GM18868 (cell line): ENCODE data around the gene YWHAG.
A peak's percentile ranks its signal among the peaks of the same experiment; 100 is the strongest.
"Not testable (repeated sequence)": the region's sequence is repeated elsewhere in the genome, so short reads cannot be mapped to it uniquely, and the experiment has no call there.

Experiments used
- ATAC-seq: cut with Tn5 transposase; IDR thresholded peaks from one replicate; pipeline ENCODE4 v1.9.1; 2021; ENCODE audit warnings: mild to moderate bottlenecking, moderate library complexity; ENCODE audit not compliant: unreplicated experiment

Gene YWHAG

GRCh38 chr7:76301000-76301399 is 57.8 kb downstream of the YWHAG start:
- ATAC-seq: no peak

GRCh38 chr7:76300166-76300731 is 58.5 kb downstream of the YWHAG start:
- ATAC-seq: no peak

DNA sequence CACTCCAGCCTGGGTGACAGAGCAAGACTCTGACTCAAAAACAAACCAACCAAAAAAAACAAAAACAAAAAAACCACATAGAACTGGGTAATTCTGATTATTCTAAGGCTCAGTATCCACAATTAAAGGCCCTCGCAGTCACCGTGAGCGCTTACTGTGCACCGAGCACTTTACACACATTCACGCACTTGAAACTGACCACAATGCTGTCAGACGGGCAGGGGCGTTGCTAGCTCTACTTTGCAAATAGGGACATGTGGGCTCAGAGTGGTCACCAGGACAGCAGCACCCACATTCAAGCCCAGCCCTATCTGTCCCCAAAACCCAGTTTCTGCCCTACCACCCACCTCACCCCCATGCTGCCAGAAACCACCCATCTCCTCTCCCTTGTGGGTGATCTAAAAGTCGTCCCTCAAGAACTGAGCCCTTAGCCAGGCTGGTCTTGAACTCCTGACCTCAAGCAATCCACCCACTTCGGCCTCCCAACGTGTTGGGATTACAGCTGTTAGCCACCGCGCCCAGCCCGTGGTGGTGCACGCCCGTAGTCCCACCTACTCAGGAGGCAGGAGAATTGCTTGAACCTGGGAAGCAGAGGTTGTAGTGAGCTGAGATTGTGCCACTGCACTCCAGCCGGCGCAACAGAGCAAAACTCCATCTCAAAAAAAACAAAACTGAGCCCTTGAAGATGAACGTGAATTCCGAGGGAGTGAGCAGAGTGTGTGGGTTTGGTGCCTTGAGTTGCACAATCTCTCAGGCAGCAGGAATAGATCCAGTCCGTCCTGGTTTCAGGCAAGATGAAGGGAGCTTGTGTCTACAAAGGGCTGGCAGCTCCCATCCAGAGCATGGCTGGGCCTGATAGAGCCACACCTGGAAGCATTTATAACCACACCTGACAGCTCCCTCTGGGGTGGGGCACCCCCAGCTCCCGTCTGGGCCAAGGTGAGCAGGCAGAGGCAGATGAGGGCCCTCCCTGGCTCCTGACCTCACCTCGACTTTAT is 61.7 kb downstream of the YWHAG start:
- no peak for ATAC-seq

- peak; percentile 42 for ATAC-seq
Measured at GRCh38 chr7:76294344-76295024, 64.3 kb downstream of the YWHAG start.

DNA sequence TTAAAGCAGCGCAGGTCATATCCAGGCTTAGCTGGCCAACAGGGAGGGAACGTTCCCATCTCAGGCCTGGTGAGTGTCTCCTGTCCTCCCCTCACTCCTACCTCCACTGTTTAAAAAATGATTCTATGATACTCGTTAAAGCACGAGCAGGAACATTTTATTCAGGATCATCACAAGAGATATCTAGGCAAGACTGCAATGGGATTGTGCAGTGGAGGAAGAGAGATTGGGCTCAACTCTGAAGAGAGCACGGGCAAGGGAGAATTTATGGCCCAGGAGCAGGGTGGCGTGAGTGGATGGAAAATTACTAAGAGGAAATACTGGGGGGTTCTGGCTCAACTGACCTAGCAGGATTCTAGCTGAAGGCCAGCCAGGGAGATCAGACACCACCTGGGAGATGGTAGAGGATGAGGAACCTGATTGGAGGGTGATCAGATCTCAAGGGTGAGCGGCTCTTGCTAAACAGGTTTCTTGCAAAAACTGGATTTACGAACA is 65.3 kb downstream of the YWHAG start:
- no peak for ATAC-seq

DNA sequence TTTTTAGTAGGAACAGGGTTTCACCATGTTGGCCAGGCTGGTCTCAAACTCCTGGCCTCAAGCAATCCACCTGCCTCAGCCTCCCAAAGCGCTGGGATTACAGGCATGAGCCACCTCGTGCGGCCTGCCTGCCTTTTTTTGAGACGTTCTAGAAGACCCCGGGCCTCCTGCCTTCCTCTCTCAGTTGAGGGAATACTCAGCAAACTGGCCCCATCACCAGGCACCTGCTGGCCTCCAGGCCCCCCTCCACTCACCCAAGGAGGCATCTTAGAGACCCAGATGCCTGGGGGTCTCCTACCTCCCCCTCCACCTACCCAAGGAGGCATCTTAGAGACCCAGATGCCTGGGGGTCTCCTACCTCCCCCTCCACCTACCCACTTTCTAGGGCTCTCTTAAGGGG is 65.9 kb downstream of the YWHAG start:
- not testable (repeated sequence) for ATAC-seq

DNA sequence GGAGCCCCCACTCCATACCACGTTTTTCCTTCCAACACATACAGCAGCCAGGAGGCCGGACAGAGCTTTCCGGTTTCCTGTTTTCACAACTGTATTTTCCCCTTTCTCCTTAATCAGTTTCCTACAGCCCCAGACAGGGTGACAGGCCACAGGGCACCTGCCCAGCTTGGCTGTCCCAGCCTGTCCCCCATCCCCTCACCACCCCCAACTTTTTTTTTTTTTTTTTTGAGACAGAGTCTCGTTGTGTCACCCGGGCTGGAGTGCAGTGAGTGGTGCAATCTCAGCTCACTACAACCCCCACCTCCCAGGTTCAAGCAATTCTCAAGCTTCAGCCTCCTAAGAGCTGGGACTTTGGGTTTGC is 66.6 kb downstream of the YWHAG start:
- no peak for ATAC-seq

- ATAC-seq: peak; percentile 84
Measured at GRCh38 chr7:76291351-76292212, 67.2 kb downstream of the YWHAG start.

- ATAC-seq: not testable (repeated sequence)
Measured at GRCh38 chr7:76290847-76291350, 67.9 kb downstream of the YWHAG start.

- no peak for ATAC-seq
Measured at GRCh38 chr7:76286842-76287403, 71.9 kb downstream of the YWHAG start.

DNA sequence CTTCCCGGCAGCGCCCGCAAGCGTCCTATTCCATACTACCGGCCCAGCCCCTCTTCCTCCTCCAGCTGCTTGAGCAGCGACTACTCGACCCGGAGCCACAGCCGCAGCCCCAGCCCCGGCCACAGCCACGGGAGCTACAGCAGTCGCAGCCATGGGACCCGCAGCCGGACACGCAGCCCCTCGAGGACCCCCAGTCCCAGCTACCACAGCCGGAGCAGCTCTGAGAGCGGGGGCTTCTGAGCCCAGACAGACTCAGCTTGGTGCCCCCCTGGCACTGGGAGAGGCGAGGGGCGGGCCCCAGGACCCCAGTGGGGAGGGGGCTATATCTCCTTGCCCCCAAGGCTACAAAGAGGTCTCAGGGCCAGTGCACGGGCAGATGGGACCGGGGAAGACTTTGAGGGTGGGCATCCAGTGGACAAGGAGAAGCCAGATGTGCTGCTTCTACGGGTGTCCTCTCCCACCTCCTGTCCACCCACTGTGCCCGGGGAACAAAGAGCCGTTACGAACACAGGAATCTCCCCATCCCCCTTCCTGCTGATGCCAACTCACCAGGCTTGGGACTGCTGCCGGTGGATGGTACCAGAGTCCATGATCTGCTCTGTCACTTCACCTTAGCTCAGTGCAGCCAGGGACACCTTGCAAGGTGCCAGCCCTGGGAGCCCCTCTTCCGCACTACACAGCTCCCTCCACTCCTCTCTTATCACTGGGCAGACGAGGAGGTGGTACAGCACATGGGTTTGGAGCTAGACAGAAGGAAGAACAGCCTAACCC is 73.0 kb downstream of the YWHAG start:
- no peak for ATAC-seq

DNA sequence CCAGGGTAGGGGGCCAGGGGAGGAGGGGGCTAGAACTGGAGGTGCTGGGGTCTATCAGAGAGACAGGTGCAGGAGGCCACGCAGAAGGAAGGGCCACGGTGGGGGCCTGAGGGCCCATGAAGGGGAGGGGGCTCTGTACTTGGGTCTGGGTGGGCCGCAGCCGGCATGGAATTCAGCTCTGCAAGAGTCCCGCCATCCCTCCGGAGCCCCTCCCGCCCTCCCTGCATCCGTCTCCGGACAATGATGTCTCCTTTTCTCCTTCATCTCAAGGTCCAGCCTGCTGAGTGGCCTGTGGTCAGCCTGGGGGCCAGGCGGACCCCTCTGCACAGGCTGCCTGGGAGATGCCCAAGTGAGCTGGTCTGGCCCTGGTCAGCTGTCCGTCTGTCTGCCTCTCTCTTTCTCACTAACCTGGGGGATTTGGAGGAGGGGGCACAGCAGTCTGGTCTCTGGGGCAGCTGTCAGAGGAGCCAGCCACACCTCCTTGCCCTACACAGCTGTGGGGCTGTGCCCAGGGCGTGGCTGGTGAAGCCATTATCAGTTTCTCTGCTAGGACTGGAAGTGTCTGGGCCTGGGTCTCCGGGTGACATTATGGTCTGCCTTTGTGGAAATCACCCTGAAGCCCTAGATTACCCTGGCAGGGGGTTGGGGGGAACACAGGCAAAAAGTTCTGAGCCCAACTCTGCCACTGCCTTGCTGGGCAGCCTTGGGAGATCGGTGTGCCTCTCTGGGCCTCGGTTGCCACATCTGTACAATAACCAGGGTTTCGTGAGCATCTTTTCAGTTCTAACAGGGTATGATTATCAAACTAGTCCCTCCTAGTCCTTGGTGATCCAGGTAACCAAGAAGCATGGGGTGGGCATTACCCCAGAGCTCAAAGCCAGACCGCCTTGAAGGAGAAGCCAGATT is 75.3 kb downstream of the YWHAG start:
- no peak for ATAC-seq

- no peak for ATAC-seq
Measured at GRCh38 chr7:76282344-76283253, 76.2 kb downstream of the YWHAG start.

- ATAC-seq: no peak
Measured at GRCh38 chr7:76281706-76282343, 77.0 kb downstream of the YWHAG start.

GRCh38 chr7:76281006-76281705 is 77.6 kb downstream of the YWHAG start:
- ATAC-seq: no peak

GRCh38 chr7:76280408-76280807 is 78.4 kb downstream of the YWHAG start:
- ATAC-seq: no peak
